ENCODE data around the gene SLC20A1. TPM values are rescaled to one million over a fixed set of nuclear protein-coding genes. Genes with fewer than 3 reads are reported as not detected.
"Not testable (repeated sequence)": the region's sequence is repeated elsewhere in the genome, so short reads cannot be mapped to it uniquely, and the experiment has no call there.

SLC20A1 gene
- total RNA-seq, 1 donor from 2014 or later: 23.1 TPM

DNA sequence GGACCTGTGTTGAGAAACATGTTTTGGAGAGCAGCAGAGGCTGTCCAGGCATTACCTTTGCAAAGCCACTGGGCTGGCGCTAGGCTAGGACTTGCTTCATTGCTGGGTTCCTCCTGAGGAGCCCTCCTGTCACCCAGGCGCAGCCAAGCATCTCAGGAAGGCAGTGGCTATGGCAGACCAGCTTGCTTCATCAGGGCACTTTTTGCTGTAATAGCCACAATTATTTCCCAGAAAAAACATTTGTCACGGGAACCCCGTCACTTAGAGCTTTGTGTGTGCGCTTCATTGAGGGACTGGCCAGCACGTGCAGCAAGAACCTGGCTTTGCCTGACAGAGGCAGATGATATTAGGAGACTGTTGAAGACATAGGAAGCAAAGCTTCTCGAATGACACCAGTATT, 36.4 kb downstream of the SLC20A1 start:
- no peak for DNase-seq (ENCODE audit: low spot score)

DNA sequence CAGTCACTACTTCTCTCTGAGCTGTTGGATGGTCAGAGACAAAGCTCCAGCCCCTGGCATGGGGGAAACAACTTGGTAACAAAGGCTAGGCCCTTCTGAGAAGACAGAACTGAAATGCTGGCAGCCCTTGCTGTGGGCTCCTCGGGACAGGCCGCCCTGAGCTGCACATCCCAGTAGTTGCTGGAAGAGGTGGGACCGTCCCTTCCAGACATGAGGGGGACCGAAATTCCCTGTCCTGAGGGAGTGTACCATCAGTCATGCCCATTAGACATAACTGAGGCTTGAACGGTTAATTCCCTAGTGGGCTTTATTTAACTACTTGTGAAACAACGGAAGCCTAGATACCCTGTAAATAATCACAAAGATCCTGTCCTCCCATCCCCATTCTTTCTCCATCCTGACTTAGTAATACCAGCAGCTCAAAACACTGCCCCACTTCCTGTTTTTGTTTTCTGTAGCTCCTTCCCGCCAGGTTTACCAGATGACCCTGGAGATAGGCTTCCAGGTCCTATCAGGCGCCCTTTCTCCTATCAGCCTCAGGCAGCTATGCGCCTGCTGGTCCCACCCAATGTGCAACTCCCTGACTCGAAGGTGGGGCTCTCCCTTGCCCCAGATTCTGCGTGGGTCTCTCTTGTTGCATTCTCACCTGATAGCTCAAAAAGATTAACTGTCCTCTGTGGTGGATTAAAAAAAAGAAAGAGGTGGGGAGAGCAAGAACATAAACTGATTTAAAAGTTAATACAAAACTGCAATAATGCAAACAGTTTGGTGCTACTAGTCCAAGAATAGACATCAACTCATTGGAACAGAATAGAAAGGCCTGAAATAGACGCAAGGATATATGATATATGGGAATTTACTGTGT, 38.0 kb downstream of the SLC20A1 start:
- no peak for DNase-seq (ENCODE audit: low spot score)

GRCh38 chr2:112684415-112684775, 38.7 kb downstream of the SLC20A1 start:
- DNase-seq (ENCODE audit: low spot score): no peak

DNA sequence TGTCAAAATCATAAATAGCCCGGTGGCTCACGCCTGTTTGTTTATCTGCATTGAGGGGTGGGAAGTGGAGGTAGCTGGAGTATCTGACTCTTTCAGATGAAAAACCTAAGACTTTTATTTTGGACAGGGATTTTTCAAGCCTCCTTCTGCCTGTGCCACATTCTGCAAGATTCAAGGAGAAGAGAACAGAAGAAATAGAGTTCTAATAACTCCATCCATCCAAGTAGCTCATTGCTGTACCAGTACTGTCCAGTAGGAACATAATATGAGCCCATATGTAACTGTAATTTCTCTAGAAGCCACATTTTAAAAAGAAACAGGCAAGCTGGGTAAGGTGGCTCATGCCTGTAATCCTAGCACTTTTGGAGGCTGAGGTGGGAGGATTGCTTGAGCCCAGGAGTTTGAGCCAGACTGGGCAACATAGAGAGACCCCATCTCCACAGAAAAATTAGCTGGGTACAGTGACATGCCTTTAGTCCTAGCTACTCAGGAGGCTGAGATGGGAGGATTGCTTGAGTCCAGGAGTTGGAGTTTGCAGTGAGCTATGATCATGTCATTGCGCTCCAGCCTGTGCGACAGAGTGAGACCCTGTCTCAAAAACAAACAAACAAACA, 39.6 kb downstream of the SLC20A1 start:
- DNase-seq (ENCODE audit: low spot score): no peak

- no peak for DNase-seq (ENCODE audit: low spot score)
These were observed 40.8 kb downstream of the SLC20A1 start for GRCh38 chr2:112686348-112687217.

DNA sequence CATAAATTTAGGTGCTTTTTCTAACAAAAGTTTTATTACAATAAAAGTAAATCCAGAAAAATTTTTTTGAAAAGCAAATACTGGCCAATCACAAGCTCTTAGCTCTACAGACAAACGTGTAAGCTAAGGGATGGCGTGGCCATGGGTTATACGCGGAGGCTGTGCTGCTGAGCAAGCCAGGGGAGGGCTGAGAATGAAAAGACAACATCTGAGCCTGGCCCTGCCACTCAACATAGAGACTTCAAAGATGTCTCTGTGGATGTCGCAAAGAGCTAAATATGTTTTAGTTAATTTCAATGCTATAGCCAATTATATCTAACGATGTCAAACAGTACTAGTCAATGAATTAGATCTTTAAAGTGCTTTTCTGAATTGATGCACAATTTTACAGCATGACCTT, 41.8 kb downstream of the SLC20A1 start:
- no peak for DNase-seq (ENCODE audit: low spot score)

DNA sequence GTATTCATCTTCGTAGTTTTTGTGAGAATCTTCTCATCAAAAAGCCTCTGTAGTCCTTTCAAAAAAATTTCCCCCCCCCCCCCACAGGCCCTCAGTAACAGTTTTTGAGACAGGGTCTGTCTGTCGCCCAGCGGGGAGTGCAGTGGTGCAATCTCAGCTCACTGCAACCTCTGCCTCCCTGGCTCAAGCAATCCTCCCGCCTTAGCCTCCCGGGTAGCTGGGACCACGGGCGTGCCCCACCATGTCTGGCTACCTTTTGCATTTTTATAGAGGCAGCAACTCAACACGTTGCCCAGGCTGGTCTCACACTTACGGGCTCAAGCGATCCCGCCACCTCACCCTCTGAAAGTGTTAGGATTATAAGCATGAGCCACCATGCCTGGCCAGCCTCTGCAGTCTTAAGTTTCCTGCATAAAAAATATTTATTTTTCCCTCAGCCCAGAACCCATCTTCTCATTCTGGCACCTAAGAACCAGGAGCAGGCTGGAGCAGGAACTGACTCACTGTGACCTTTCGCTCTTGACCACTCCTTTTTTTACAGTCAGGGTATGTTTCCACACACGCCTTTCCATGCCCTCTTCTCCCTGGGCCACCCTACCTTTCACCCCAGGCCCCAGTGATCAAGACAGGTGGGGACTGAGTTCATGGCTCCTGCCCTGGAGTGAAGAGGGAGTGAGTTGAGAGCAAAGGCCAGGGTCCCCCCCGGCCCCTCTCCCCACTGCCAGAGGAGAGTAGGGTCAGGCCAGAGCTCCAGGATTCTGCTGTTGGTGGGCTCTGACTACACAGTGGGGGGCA, 42.5 kb downstream of the SLC20A1 start:
- no peak for DNase-seq (ENCODE audit: low spot score)

- peak; percentile 25 for DNase-seq (ENCODE audit: low spot score)
These were observed 45.2 kb downstream of the SLC20A1 start for GRCh38 chr2:112690853-112691401.

DNA sequence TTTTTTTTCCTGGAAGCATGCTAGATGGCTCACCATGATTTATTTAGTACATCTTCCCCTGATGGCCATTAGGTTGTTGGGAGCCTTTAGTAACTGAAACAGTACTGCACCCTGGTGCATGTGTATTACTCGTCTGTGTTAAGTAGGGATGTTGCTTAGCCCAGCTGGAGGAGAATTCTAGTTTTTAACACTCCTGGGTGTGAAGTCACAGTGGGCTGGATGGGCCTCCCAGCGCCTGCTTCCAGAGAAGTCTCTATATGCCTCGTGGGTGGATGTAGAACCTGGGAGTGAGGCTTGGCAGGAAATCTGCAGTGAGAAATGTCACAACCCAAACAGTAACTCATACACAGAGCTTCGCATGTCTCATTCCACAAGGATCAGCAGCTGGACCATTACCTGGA, 46.1 kb downstream of the SLC20A1 start:
- no peak for DNase-seq (ENCODE audit: low spot score)

DNA sequence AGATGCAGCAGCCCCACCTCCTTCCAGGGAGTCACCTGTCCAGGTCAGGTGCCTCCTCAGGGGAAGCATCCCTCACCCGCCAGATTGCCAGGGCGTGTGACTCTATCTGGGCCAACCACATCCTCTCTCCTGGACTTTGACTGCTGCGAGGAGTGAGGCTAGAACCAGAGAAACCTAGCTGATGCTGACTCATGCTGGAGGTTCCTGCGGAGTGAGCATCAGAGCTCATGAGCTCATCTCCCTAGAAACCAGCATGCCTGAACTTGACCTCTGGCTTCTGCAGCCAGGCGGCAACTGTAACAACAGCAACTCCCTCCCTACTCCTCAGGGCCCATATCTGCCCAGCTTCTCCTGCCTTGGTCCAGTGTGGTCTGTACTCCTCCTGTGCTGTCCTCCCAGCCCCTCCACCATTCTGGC, 46.8 kb downstream of the SLC20A1 start:
- DNase-seq (ENCODE audit: low spot score): peak; percentile 71

DNA sequence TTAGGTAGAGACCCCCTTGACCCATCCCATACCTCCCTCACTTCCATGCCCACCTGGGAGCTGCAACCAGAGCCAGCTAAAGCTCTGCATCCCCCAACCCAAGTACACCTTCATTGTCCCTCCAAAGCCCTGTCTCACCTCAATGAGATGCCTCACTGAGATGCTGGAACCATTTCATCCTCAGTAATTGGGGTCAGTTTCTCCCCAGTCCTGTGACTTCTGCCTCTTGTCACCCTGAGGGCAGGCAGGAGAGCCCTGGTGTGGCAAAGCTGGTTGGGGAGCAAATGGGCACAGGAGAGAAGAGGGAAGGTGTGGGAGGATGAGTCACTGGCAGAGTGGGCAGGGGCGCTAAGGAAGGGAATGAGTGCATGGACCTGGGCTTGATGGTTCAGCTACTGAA, 47.2 kb downstream of the SLC20A1 start:
- no peak for DNase-seq (ENCODE audit: low spot score)

DNA sequence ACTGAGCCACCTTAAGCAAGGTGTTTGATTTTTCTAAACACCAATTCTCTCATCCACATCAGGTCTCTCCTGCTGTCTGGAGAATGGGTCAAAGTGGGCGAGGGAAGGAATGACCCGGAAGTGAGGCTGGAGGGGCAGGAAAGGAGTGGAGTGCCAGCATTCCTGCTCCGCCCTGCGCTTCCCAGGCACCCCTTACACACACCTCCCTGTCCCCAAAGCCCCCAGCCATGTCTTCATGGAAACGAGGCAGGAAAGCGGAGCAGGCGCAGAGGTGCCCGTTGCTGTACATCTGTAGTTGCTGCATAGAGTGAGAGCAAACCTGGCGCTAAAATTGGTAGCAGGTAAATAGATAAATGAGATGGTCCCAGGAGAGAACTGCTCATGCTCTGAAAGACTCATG, 47.9 kb downstream of the SLC20A1 start:
- no peak for DNase-seq (ENCODE audit: low spot score)

- no peak for DNase-seq (ENCODE audit: low spot score)
These were observed 48.4 kb downstream of the SLC20A1 start for GRCh38 chr2:112694182-112694581.

GRCh38 chr2:112698834-112699515, 53.2 kb downstream of the SLC20A1 start:
- no peak for DNase-seq (ENCODE audit: low spot score)

- no peak for DNase-seq (ENCODE audit: low spot score)
These were observed 54.4 kb downstream of the SLC20A1 start for GRCh38 chr2:112699984-112700667.

DNA sequence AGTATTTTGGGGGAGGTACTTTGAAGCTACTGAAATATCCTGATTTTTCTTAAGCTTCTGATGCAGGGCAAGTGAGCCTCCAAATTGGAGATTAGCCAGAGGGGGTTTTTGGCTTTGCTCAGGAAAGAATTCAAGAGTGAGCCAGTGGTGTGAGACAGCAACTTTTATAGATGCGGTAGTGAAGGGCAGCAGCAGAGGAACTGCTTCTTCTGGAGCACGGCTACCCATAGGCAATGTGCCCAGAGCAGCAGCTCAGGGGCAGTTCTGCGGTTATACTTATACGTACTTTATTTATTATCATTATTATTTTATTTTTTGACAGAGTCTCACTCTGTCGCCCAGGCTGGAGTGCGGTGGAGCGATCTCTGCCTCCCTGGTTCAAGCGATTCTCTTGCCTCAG, 55.3 kb downstream of the SLC20A1 start:
- no peak for DNase-seq (ENCODE audit: low spot score)

- DNase-seq (ENCODE audit: low spot score): no peak
These were observed 57.9 kb downstream of the SLC20A1 start for GRCh38 chr2:112703684-112704083.

GRCh38 chr2:112705575-112705974, 59.8 kb downstream of the SLC20A1 start:
- DNase-seq (ENCODE audit: low spot score): no peak

DNA sequence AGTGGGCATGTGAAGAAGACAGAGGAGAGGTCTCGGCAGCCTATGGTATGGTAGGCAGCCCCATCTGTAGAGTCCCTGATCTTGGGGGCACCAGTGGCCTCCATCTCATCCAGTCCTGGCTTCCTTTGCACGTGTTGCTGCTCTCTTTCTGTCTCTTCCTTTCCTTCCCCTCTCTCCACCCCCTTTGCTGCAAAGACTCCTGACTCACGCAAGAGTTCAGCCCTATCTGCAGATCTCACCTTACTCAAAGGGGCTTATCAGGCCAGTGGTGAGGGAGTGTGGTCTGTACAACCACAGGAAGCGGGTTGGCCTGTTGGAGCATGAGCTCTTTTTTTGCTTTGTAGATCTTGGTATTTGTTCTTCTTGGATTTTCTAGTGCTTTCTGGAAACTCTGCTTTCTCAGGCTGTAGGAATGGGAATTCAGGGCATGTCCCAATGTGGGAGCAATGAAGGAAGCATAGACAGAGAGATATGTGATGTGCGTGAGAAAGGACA, 60.5 kb downstream of the SLC20A1 start:
- DNase-seq (ENCODE audit: low spot score): no peak

DNA sequence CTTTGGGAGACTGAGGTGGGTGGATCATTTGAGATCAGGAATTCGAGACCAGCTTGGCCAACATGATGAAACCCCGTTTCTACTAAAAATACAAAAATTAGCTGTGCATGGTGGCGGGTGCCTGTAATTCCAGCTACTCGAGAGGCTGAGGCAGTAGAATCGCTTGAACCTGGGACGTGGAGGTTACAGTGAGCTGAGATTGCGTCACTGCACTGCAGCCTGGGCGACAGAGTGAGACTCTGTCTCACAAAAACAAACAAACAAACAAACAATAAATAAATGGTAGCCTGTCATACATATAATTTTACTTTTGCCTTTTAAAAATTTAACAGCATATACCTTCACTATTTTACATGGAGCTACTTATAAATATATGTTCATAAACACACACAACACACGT, 61.2 kb downstream of the SLC20A1 start:
- not testable (repeated sequence) for DNase-seq (ENCODE audit: low spot score)
